KMS-11 (cell line): Measurements from ENCODE around the gene ABCB4.

ENCODE experiments used
- H2AFZ ChIP-seq: fragments of 200-600 bp; sonication (generic); 2 replicates; pipeline ENCODE4 v1.6.1; 2016; ENCODE audit warnings: antibody characterized with exemption, mixed run types, low read depth
- H3K27ac ChIP-seq: fragments of 200-600 bp; sonication (generic); 2 replicates; pipeline ENCODE4 v1.6.1; 2016; ENCODE audit warnings: mild to moderate bottlenecking, mixed run types
- H3K27me3 ChIP-seq: fragments of 200-600 bp; sonication (generic); 2 replicates; pipeline ENCODE4 v1.6.1; 2017; ENCODE audit warnings: mild to moderate bottlenecking, low read depth, mixed run types, moderate library complexity; ENCODE audit not compliant: insufficient read depth
- H3K36me3 ChIP-seq: fragments of 200-600 bp; sonication (generic); 2 replicates; pipeline ENCODE4 v1.6.1; 2017; ENCODE audit warnings: mild to moderate bottlenecking, mixed run types; ENCODE audit not compliant: insufficient read depth
- H3K4me1 ChIP-seq: fragments of 200-600 bp; sonication (generic); 2 replicates; pipeline ENCODE4 v1.6.1; 2016; ENCODE audit warnings: mild to moderate bottlenecking, low read depth, mixed run types; ENCODE audit not compliant: poor library complexity, severe bottlenecking
- H3K4me2 ChIP-seq: fragments of 200-600 bp; sonication (generic); 2 replicates; pipeline ENCODE4 v1.7.0; 2016; ENCODE audit warnings: mild to moderate bottlenecking, mixed run types
- H3K4me3 ChIP-seq: fragments of 200-600 bp; sonication (generic); IDR thresholded peaks from 2 replicates; pipeline ENCODE4 v1.6.1; 2017; ENCODE audit warnings: low read depth, low read length, mixed read lengths; ENCODE audit not compliant: insufficient read depth
- H3K79me2 ChIP-seq: fragments of 200-600 bp; sonication (generic); 2 replicates; pipeline ENCODE4 v1.6.1; 2016; ENCODE audit warnings: low read depth, mixed run types; ENCODE audit not compliant: insufficient read depth
- H3K9ac ChIP-seq: fragments of 200-600 bp; sonication (generic); 2 replicates; pipeline ENCODE4 v1.6.1; 2016; ENCODE audit warnings: mild to moderate bottlenecking, mixed run types
- H4K20me1 ChIP-seq: fragments of 200-600 bp; sonication (generic); 2 replicates; pipeline ENCODE4 v1.6.1; 2016; ENCODE audit warnings: mild to moderate bottlenecking, mixed run types; ENCODE audit not compliant: insufficient read depth
- TF ChIP-seq, protein P1 (sequence below): fragments of 200-600 bp; sonication (generic); conservative IDR thresholded peaks from 2 replicates; pipeline ENCODE4 v1.6.1; 2017; ENCODE audit warnings: low read depth, mild to moderate bottlenecking, antibody characterized with exemption, low read length, moderate library complexity, mixed read lengths

ABCB4 gene

DNA sequence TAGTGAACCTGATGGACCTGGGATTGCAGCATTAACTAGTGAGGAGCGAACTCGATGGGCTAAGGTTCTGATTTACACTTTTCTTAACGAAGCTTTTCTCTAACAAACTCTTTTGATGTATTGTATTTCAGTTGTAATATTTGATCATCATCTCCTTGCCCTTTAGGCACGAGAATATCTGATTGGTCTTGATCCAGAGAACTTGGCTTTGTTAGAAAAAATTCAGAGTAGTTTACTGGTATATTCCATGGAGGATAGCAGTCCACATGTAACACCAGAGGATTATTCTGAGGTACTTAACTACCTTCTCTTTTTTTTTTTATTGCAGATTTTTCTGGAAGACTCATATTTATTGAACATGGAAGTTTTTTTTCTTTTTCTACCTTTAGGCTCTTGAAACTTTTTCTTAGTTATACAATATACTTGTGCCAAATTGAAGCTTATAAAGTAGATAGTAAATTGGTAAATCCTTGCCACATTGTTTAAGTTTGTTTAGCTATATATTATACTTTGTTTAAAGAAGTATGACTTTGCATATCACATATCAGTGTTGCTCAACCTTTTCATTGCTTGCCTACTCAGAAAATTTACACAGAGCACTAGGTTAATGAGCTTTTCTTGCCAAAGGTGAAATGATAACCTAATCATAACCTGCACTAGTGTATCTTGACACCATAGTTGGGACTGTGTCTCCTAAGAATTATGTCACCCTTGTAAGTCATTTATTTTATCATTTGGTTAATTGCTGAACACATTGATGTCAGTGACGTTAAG, 99.6 kb downstream of the ABCB4 start:
- Histone ChIP-seq H3K36me3 (no peaks in the 10 kb centered on the region), H3K4me2 (no peak overlapping the region), H4K20me1 (no peaks in the 10 kb centered on the region), H3K4me3 (no peak overlapping the region), H3K79me2 (no peaks in the 10 kb centered on the region), H2AFZ (no peak overlapping the region), H3K27me3 (no peaks in the 10 kb centered on the region), H3K27ac (no peak overlapping the region), H3K4me1 (peaks cover 3% of the 10 kb centered on the region), H3K9ac (no peak overlapping the region)
- TF ChIP-seq, protein P1, sequence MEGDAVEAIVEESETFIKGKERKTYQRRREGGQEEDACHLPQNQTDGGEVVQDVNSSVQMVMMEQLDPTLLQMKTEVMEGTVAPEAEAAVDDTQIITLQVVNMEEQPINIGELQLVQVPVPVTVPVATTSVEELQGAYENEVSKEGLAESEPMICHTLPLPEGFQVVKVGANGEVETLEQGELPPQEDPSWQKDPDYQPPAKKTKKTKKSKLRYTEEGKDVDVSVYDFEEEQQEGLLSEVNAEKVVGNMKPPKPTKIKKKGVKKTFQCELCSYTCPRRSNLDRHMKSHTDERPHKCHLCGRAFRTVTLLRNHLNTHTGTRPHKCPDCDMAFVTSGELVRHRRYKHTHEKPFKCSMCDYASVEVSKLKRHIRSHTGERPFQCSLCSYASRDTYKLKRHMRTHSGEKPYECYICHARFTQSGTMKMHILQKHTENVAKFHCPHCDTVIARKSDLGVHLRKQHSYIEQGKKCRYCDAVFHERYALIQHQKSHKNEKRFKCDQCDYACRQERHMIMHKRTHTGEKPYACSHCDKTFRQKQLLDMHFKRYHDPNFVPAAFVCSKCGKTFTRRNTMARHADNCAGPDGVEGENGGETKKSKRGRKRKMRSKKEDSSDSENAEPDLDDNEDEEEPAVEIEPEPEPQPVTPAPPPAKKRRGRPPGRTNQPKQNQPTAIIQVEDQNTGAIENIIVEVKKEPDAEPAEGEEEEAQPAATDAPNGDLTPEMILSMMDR, result no peak

DNA sequence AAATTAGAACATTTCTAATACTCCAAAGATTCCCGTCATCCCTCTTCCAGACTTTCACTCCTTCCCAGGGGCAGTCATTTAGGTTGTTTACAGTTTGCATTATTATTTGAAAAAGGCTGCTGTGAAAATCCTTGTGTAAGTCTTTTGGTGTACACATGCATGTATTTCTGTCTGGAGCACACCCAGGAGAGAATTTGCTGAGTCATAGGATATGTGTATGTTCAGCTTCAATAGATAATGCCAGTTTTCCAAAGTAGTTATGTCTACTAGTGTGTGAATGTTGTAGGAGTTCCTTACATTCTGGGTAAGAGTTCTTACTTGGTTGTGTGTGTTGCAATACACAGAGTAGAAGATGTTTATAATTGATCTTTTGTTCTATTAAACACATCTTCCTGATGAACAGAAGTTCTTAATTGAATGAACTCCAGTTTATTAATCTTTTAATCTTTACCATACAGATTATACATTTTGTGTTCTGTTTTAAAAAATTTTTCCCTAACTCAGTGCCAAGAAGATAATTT, 104.8 kb downstream of the ABCB4 start:
- no peak overlapping the region for H2AFZ ChIP-seq
- no peaks in the 10 kb centered on the region for H3K79me2 ChIP-seq
- TF ChIP-seq, protein P1, result no peak
- H3K4me2 ChIP-seq, result no peak overlapping the region
- H4K20me1 ChIP-seq, result no peaks in the 10 kb centered on the region
- no peaks in the 10 kb centered on the region for H3K36me3 ChIP-seq
- H3K9ac ChIP-seq, result no peak overlapping the region
- H3K27me3 ChIP-seq, result no peaks in the 10 kb centered on the region
- no peak overlapping the region for H3K4me3 ChIP-seq
- H3K4me1 ChIP-seq, result peaks cover 25% of the 10 kb centered on the region
- H3K27ac ChIP-seq, result no peak overlapping the region

- Histone ChIP-seq H3K36me3 (no peaks in the 10 kb centered on the region), H3K4me2 (peak overlapping the region; percentile 44), H3K9ac (no peak overlapping the region), H2AFZ (no peak overlapping the region), H4K20me1 (no peaks in the 10 kb centered on the region), H3K4me1 (peaks cover 25% of the 10 kb centered on the region), H3K27ac (no peak overlapping the region), H3K4me3 (no peak overlapping the region), H3K79me2 (no peaks in the 10 kb centered on the region), H3K27me3 (no peaks in the 10 kb centered on the region)
- TF ChIP-seq, protein P1, result no peak
Observed at GRCh38 chr7:87369216-87369615, 106.3 kb downstream of the ABCB4 start.

DNA sequence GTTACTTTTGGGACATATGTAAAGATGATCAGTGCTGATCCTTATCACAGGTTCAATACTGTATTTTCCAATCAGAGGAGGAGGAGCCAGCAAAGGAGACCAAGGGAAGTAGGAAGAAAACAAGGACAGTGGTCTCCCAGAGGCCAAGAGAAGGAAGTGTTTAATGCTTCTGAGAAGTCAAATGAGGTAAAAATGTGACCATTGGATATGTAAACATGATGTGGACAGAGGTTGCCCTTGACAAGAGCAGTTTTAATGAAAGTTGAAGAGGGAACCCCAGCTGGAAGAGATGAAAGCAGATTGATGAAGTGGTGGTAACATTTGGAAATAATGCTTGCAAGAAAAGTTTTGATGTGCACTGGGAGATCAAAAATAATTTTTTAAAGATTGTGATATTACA, 111.2 kb downstream of the ABCB4 start:
- no peak overlapping the region for H3K9ac ChIP-seq
- no peak overlapping the region for H3K4me2 ChIP-seq
- TF ChIP-seq, protein P1, result no peak
- H4K20me1 ChIP-seq, result no peaks in the 10 kb centered on the region
- no peaks in the 10 kb centered on the region for H3K36me3 ChIP-seq
- no peaks in the 10 kb centered on the region for H3K27me3 ChIP-seq
- H3K79me2 ChIP-seq, result no peaks in the 10 kb centered on the region
- H2AFZ ChIP-seq, result no peak overlapping the region
- H3K27ac ChIP-seq, result no peak overlapping the region
- peaks cover 7% of the 10 kb centered on the region for H3K4me1 ChIP-seq
- H3K4me3 ChIP-seq, result no peak overlapping the region
